H9 (cell line): ENCODE results near the gene ARAP1. TPM values are rescaled to one million over a fixed set of nuclear protein-coding genes. Genes with fewer than 3 reads are reported as not detected.

Experiments
- DNase-seq: peaks from one replicate; pipeline ENCODE4 v3.0.0-alpha.2; 2017
- H2AFZ ChIP-seq: one replicate; pipeline ENCODE4 v1.6.1; 2013; ENCODE audit warnings: mild to moderate bottlenecking, low read length, control low read depth, moderate library complexity
- H2AK5ac ChIP-seq: 2 replicates; pipeline ENCODE4 v1.6.1; 2013; ENCODE audit warnings: low read length, control low read depth, mixed read lengths; ENCODE audit not compliant: insufficient read length
- H2BK120ac ChIP-seq: one replicate; pipeline ENCODE4 v1.6.1; 2013; ENCODE audit warnings: low read depth, mild to moderate bottlenecking, low read length, control low read depth, inconsistent platforms; ENCODE audit not compliant: poor library complexity, severe bottlenecking
- H2BK12ac ChIP-seq: 2 replicates; pipeline ENCODE4 v1.6.1; 2013; ENCODE audit warnings: low read length, control low read depth, mixed read lengths, low read depth; ENCODE audit not compliant: insufficient read length
- H2BK15ac ChIP-seq: 2 replicates; pipeline ENCODE4 v1.6.1; 2013; ENCODE audit warnings: low read depth, low read length, control low read depth
- H2BK20ac ChIP-seq: one replicate; pipeline ENCODE4 v1.6.1; 2013; ENCODE audit warnings: low read depth, mild to moderate bottlenecking, low read length, control low read depth, inconsistent platforms; ENCODE audit not compliant: poor library complexity, severe bottlenecking
- H2BK5ac ChIP-seq: 2 replicates; pipeline ENCODE4 v1.6.1; 2013; ENCODE audit warnings: low read length, control low read depth, mixed read lengths; ENCODE audit not compliant: insufficient read length
- H3K14ac ChIP-seq: 2 replicates; pipeline ENCODE4 v1.6.1; 2013; ENCODE audit warnings: low read length, control low read depth; ENCODE audit not compliant: insufficient read depth
- H3K18ac ChIP-seq: 2 replicates; pipeline ENCODE4 v1.6.1; 2013; ENCODE audit warnings: low read depth, mild to moderate bottlenecking, mixed read lengths, low read length, control low read depth; ENCODE audit not compliant: insufficient read length
- H3K23ac ChIP-seq: 2 replicates; pipeline ENCODE4 v1.6.1; 2013; ENCODE audit warnings: low read length, control low read depth, mixed read lengths, low read depth; ENCODE audit not compliant: insufficient read length
- H3K23me2 ChIP-seq: 2 replicates; pipeline ENCODE4 v1.6.1; 2013; ENCODE audit warnings: low read depth, mild to moderate bottlenecking, mixed read lengths, low read length, control low read depth; ENCODE audit not compliant: insufficient read length, poor library complexity, severe bottlenecking
- H3K27ac ChIP-seq: 2 replicates; pipeline ENCODE4 v1.5.1; 2013; ENCODE audit warnings: low read length, control low read depth, mixed read lengths, low read depth; ENCODE audit not compliant: insufficient read length
- H3K27me3 ChIP-seq: 2 replicates; pipeline ENCODE4 v1.6.1; 2013; ENCODE audit warnings: low read length, control low read depth, inconsistent platforms; ENCODE audit not compliant: insufficient read depth
- H3K4ac ChIP-seq: 2 replicates; pipeline ENCODE4 v1.6.1; 2013; ENCODE audit warnings: low read depth, mild to moderate bottlenecking, control low read depth, inconsistent platforms, low read length, moderate library complexity
- H3K4me1 ChIP-seq: 2 replicates; pipeline ENCODE4 v1.6.1; 2013; ENCODE audit warnings: low read length, control low read depth, inconsistent platforms; ENCODE audit not compliant: insufficient read depth
- H3K4me2 ChIP-seq: 2 replicates; pipeline ENCODE4 v1.6.1; 2013; ENCODE audit warnings: low read length, control low read depth, mixed read lengths; ENCODE audit not compliant: insufficient read length, insufficient read depth
- H3K56ac ChIP-seq: 2 replicates; pipeline ENCODE4 v1.6.1; 2013; ENCODE audit warnings: low read depth, mild to moderate bottlenecking, mixed read lengths, low read length, control low read depth; ENCODE audit not compliant: insufficient read length
- H3K79me1 ChIP-seq: 2 replicates; pipeline ENCODE4 v1.6.1; 2013; ENCODE audit warnings: low read depth, mild to moderate bottlenecking, moderate library complexity, low read length, control low read depth, inconsistent platforms; ENCODE audit not compliant: insufficient read depth, poor library complexity, severe bottlenecking
- H3K79me2 ChIP-seq: 2 replicates; pipeline ENCODE4 v1.6.1; 2013; ENCODE audit warnings: low read length, control low read depth, inconsistent platforms; ENCODE audit not compliant: insufficient read depth
- H3K9ac ChIP-seq: 2 replicates; pipeline ENCODE4 v1.6.1; 2013; ENCODE audit warnings: low read length, control low read depth, mixed read lengths; ENCODE audit not compliant: insufficient read length; ENCODE audit errors: extremely low read depth
- H3K9me3 ChIP-seq: one replicate; pipeline ENCODE4 v1.6.1; 2013; ENCODE audit warnings: low read depth, low read length, inconsistent platforms; ENCODE audit not compliant: control insufficient read depth
- H3T11ph ChIP-seq: one replicate; pipeline ENCODE4 v1.6.1; 2013; ENCODE audit warnings: mild to moderate bottlenecking, low read length, control low read depth, inconsistent platforms
- H4K20me1 ChIP-seq: one replicate; pipeline ENCODE4 v1.6.1; 2013; ENCODE audit not compliant: control insufficient read depth, insufficient read length, insufficient read depth
- H4K5ac ChIP-seq: 2 replicates; pipeline ENCODE4 v1.6.1; 2013; ENCODE audit warnings: low read depth, mild to moderate bottlenecking, mixed read lengths, low read length, control low read depth; ENCODE audit not compliant: insufficient read length
- H4K8ac ChIP-seq: replicated peaks from 2 replicates; pipeline ENCODE4 v1.6.1; 2013; ENCODE audit warnings: low read length, control low read depth, mixed read lengths, low read depth; ENCODE audit not compliant: insufficient read length
- H4K91ac ChIP-seq: 2 replicates; pipeline ENCODE4 v1.6.1; 2013; ENCODE audit warnings: low read depth, mild to moderate bottlenecking, moderate library complexity, mixed read lengths, low read length, control low read depth; ENCODE audit not compliant: insufficient read length
- H3K27ac Mint-ChIP-seq, 3 experiments: 2 replicates in 2 of 3; 3 replicates in 1 of 3; pipeline ENCODE4 v1.8.0; 2020 to 2021; ENCODE audit warnings: mixed read lengths in 3 of 3, mild to moderate bottlenecking in 1 of 3, moderate library complexity in 1 of 3
- H3K27me3 Mint-ChIP-seq: 2 replicates; pipeline ENCODE4 v1.8.0; 2021; ENCODE audit warnings: low read depth, mild to moderate bottlenecking, moderate library complexity, mixed read lengths
- H3K36me3 Mint-ChIP-seq, 3 experiments: 2 replicates in 2 of 3; 3 replicates in 1 of 3; pipeline ENCODE4 v1.8.0; 2020 to 2021; ENCODE audit warnings: low read depth in 3 of 3, mixed read lengths in 3 of 3; ENCODE audit not compliant: insufficient read depth in 1 of 3
- H3K4me1 Mint-ChIP-seq, 2 experiments: 2 replicates each; pipeline ENCODE4 v1.8.0; 2020; ENCODE audit warnings: mixed read lengths in 2 of 2
- H3K4me3 Mint-ChIP-seq, 2 experiments: 2 replicates in 1 of 2; 3 replicates in 1 of 2; pipeline ENCODE4 v1.8.0; 2020 to 2021; ENCODE audit warnings: mild to moderate bottlenecking in 2 of 2, mixed read lengths in 2 of 2, moderate library complexity in 1 of 2
- H3K9me3 Mint-ChIP-seq, 2 experiments: 2 replicates in 1 of 2; 3 replicates in 1 of 2; pipeline ENCODE4 v1.8.0; 2020; ENCODE audit warnings: mild to moderate bottlenecking in 2 of 2, mixed read lengths in 2 of 2, moderate library complexity in 1 of 2
- WGBS: extraction: QIAGEN DNeasy Blood & Tissue Kit; methylation state at CpG from one replicate; pipeline ENCODE4 v1.1.7; 2013; ENCODE audit warnings: missing lambda C conversion rate, low lambda C conversion rate, mixed read lengths; ENCODE audit not compliant: insufficient read length; ENCODE audit errors: extremely low coverage; 5-methylcytosine and 5-hydroxymethylcytosine counted together
- total RNA-seq: library from RNA; stranded (reverse); gene quantifications from 2 replicates; pipeline ENCODE4 v1.2.1, GENCODE V29; 2021
- TF ChIP-seq, protein P1 (sequence below): fragments of 200-600 bp; sonication (generic); conservative IDR thresholded peaks from 3 replicates; pipeline ENCODE4 v1.8.0; 2021; ENCODE audit warnings: antibody characterized with exemption, mild to moderate bottlenecking

Gene ARAP1
- total RNA-seq, 1 experiment from 2014 or later, result 59.4 TPM

GRCh38 chr11:72702096-72702495 lies 50.1 kb downstream of the ARAP1 start:
- Histone ChIP-seq H3K27me3 (no peaks in the 10 kb centered on the region), H2AK5ac (no peak overlapping the region), H4K91ac (no peak overlapping the region), H2BK15ac (no peak overlapping the region), H3K9ac (no peak overlapping the region), H2BK20ac (no peak overlapping the region), H3K4me1 (peaks cover 5% of the 10 kb centered on the region; the same call in 1 of the 2 replicates), H3K4ac (no peak overlapping the region), H3K4me2 (no peak overlapping the region), H2BK5ac (no peak overlapping the region), H3K27ac (no peak overlapping the region), H2AFZ (no peak overlapping the region), H3K9me3 (no peaks in the 10 kb centered on the region), H4K5ac (no peak overlapping the region), H3K56ac (no peak overlapping the region), H3K18ac (no peak overlapping the region), H3K14ac (no peak overlapping the region), H3K23ac (no peak overlapping the region), H3K23me2 (peaks cover 3% of the 10 kb centered on the region), H2BK12ac (no peak overlapping the region), H2BK120ac (no peak overlapping the region), H4K20me1 (peaks cover 2% of the 10 kb centered on the region), H3T11ph (no peak overlapping the region), H3K79me2 (no peaks in the 10 kb centered on the region), H4K8ac (no peak overlapping the region), H3K79me1 (no peaks in the 10 kb centered on the region)
- H3K4me1 Mint-ChIP-seq, result peaks cover 39 to 57% of the 10 kb centered on the region in 2 experiments
- DNase-seq, result no peak
- TF ChIP-seq, protein P1, sequence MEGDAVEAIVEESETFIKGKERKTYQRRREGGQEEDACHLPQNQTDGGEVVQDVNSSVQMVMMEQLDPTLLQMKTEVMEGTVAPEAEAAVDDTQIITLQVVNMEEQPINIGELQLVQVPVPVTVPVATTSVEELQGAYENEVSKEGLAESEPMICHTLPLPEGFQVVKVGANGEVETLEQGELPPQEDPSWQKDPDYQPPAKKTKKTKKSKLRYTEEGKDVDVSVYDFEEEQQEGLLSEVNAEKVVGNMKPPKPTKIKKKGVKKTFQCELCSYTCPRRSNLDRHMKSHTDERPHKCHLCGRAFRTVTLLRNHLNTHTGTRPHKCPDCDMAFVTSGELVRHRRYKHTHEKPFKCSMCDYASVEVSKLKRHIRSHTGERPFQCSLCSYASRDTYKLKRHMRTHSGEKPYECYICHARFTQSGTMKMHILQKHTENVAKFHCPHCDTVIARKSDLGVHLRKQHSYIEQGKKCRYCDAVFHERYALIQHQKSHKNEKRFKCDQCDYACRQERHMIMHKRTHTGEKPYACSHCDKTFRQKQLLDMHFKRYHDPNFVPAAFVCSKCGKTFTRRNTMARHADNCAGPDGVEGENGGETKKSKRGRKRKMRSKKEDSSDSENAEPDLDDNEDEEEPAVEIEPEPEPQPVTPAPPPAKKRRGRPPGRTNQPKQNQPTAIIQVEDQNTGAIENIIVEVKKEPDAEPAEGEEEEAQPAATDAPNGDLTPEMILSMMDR, result no peak
- no CpG with 5 or more reads among the region's 7 CpGs for WGBS
- peak overlapping the region in 1 of 3 experiments; percentile 82; a peak in 3 of 7 replicates for H3K27ac Mint-ChIP-seq
- H3K36me3 Mint-ChIP-seq, result peaks cover 18 to 46% (median 39%) of the 10 kb centered on the region in 3 experiments
- H3K27me3 Mint-ChIP-seq, result no peaks in the 10 kb centered on the region
- H3K4me3 Mint-ChIP-seq, result no peak overlapping the region
- no peaks in the 10 kb centered on the region for H3K9me3 Mint-ChIP-seq
